Stimulated activated CD4-positive, alpha-beta T cell treated with anti-CD3 and anti-CD28 coated beads, Interleukin-15, amount 100 ng/mL, for 1 hour (primary cell): ENCODE measurements around the gene CDC42BPG.

Experiments
- DNase-seq, 2 donors: peaks; one replicate each; pipeline ENCODE4 v3.0.0-alpha.2; 2020; ENCODE audit warnings: low read depth in 1 of 2, low spot score in 1 of 2

Gene CDC42BPG

GRCh38 chr11:64789331-64790204, 54.9 kb downstream of the CDC42BPG start:
- no peak for DNase-seq

GRCh38 chr11:64788321-64789215, 55.9 kb downstream of the CDC42BPG start:
- DNase-seq, result no peak

- DNase-seq, result peak in 1 of 2 donors; percentile 47
Measured at GRCh38 chr11:64787526-64788320, 56.7 kb downstream of the CDC42BPG start.

- no peak for DNase-seq
Measured at GRCh38 chr11:64786308-64786707, 58.1 kb downstream of the CDC42BPG start.

GRCh38 chr11:64784813-64785581, 59.5 kb downstream of the CDC42BPG start:
- DNase-seq, result no peak

GRCh38 chr11:64778473-64779298, 65.8 kb downstream of the CDC42BPG start, which contains the start of gene SF1:
TSS of gene SF1 (minus strand) at chr11:64778542. CDS start at chr11:64778392, 150 bp downstream.
- peak; percentile 94 to 99 for DNase-seq

- DNase-seq, result no peak
Measured at GRCh38 chr11:64778223-64778472, 66.3 kb downstream of the CDC42BPG start.

- peak; percentile 66 to 75 for DNase-seq
Measured at GRCh38 chr11:64777449-64778222, 66.8 kb downstream of the CDC42BPG start.

GRCh38 chr11:64776875-64777274, 67.6 kb downstream of the CDC42BPG start:
- no peak for DNase-seq

- no peak for DNase-seq
Measured at GRCh38 chr11:64776425-64776824, 68.0 kb downstream of the CDC42BPG start.

- no peak for DNase-seq
Measured at GRCh38 chr11:64774144-64774543, 70.3 kb downstream of the CDC42BPG start.
